K562 (cell line): Measurements from ENCODE around the gene WDR70. TPM values are rescaled to one million over a fixed set of nuclear protein-coding genes. Genes with fewer than 3 reads are reported as not detected.

Source experiments
- BDP1 ChIP-seq: IDR thresholded peaks from 3 replicates; pipeline ENCODE4 v1.6.1; 2011; ENCODE audit not compliant: insufficient read length, insufficient read depth
- BMI1 ChIP-seq: fragments of 150-350 bp; IDR thresholded peaks from 2 replicates; pipeline ENCODE4 v1.6.1; 2014; ENCODE audit warnings: low read length
- CXXC5 ChIP-seq: fragments of 250-450 bp; sonication (Bioruptor Pico); IDR thresholded peaks from 2 replicates; pipeline ENCODE4 v1.8.0; 2022; ENCODE audit warnings: inconsistent platforms, mild to moderate bottlenecking, moderate library complexity
- DPF2 ChIP-seq: fragments of 450-650 bp; IDR thresholded peaks from 2 replicates; pipeline ENCODE4 v1.6.1; 2016
- E2F8 ChIP-seq: fragments of 450-650 bp; IDR thresholded peaks from 2 replicates; pipeline ENCODE4 v1.7.1; 2018; ENCODE audit warnings: mild to moderate bottlenecking, low read depth; ENCODE audit not compliant: partially characterized antibody
- L3MBTL2 ChIP-seq: fragments of 450-650 bp; IDR thresholded peaks from 2 replicates; pipeline ENCODE4 v1.6.1; 2016; ENCODE audit warnings: mild to moderate bottlenecking, moderate library complexity
- NCOA1 ChIP-seq: fragments of 450-650 bp; IDR thresholded peaks from 2 replicates; pipeline ENCODE4 v1.6.1; 2016; ENCODE audit warnings: low read depth
- NFXL1 ChIP-seq: fragments of 450-650 bp; formaldehyde crosslinking; IDR thresholded peaks from 2 replicates; pipeline ENCODE4 v1.4.0; 2021; ENCODE audit warnings: mild to moderate bottlenecking
- RBFOX2 ChIP-seq: fragments of 200-400 bp; formaldehyde crosslinking; IDR thresholded peaks from 2 replicates; pipeline ENCODE4 v1.6.1; 2017; ENCODE audit warnings: low read depth, mild to moderate bottlenecking, low read length, moderate library complexity
- RCOR1 ChIP-seq, 2 experiments: IDR thresholded peaks; 2 replicates each; pipeline ENCODE4 v1.6.1; 2012; ENCODE audit warnings: low read depth in 2 of 2, low read length in 2 of 2, borderline replicate concordance in 1 of 2, improper control_type of control experiment in 1 of 2
- TAL1 ChIP-seq: fragments of 450-650 bp; IDR thresholded peaks from 2 replicates; pipeline ENCODE4 v1.6.1; 2016; ENCODE audit warnings: mild to moderate bottlenecking
- UBTF ChIP-seq, 2 experiments: IDR thresholded peaks; 2 replicates each; pipeline ENCODE4 v1.6.1; 2012; ENCODE audit warnings: improper control_type of control experiment in 2 of 2, low read depth in 2 of 2, low read length in 2 of 2, borderline replicate concordance in 1 of 2
- ZMIZ1 ChIP-seq, 2 experiments: fragments of 150-350 bp in 1 of 2; IDR thresholded peaks; 2 replicates each; pipeline ENCODE4 v1.6.1; 2012 to 2016; ENCODE audit warnings: low read depth in 2 of 2, low read length in 2 of 2, mild to moderate bottlenecking in 1 of 2, moderate library complexity in 1 of 2
- ZNF609 ChIP-seq: sonication (generic); formaldehyde crosslinking; IDR thresholded peaks from 2 replicates; pipeline ENCODE4 v1.8.1; 2023; ENCODE audit warnings: missing genetic modification reagents, mild to moderate bottlenecking, borderline replicate concordance
- polyA plus RNA-seq, 8 experiments: library from polyadenylated mRNA; depleted of rRNA in 4 of 8; stranded (reverse) in 5 of 8; unstranded in 3 of 8; fragments of >200 nt; fragmentation: Nextera tagmentation in 2 of 8; fragmentation: Illumina TruSeq in 1 of 8; extraction: Ambion mirVana in 2 of 8; extraction: Trizol in 1 of 8; gene quantifications; 2 replicates each; pipeline versions ENCODE4 v1.2.1 to v1.2.3, GENCODE V29; 2011 to 2014; ENCODE audit warnings: inconsistent platforms in 1 of 8, missing spikeins in 1 of 8
- total RNA-seq, 7 experiments: library from RNA; depleted of rRNA in 6 of 7; stranded (reverse); fragments of >200 nt in 6 of 7; fragmentation: Illumina TruSeq in 2 of 7; extraction: Trizol in 2 of 7; gene quantifications; 2 replicates each; pipeline versions ENCODE4 v1.2.1 to v1.2.3, GENCODE V29; 2011 to 2021; ENCODE audit warnings: low replicate concordance in 1 of 7

The WDR70 gene
- total and polyA plus RNA-seq, 9 of the 15 experiments (the other 6 are each of a cell fraction or from before 2014, with no cell fraction given), result 16.8 to 46.6 (median 38.8) TPM

GRCh38 chr5:37668524-37669047 is 289.5 kb downstream of the WDR70 start (continued):
- TF ChIP-seq ZNF609 (CRISPR knock-in tag) (no peak), DPF2 (peak; percentile 85; the same call in 1 of the 2 replicates), TAL1 (peak; percentile 49), UBTF (IDR thresholded peaks at IDR 0.05; ENCODE audit: borderline replicate concordance in 1 of 2, low read depth in 2 of 2, low read length in 2 of 2) (no peak), L3MBTL2 (0 out of 2 replicates have a peak, but pooled peaks have one; percentile 36), CXXC5 (CRISPR knock-in tag) (peak; percentile 30; the same call in 1 of the 2 replicates), RCOR1 (IDR thresholded peaks at IDR 0.05; ENCODE audit: borderline replicate concordance in 1 of 2, low read depth in 2 of 2, low read length in 2 of 2) (0 out of 4 replicates have a peak, but pooled peaks of 1 of the 2 experiments have one; percentile 48), BMI1 (no peak), ZMIZ1 (IDR thresholded peaks at IDR 0.05; ENCODE audit: low read depth in 2 of 2, low read length in 2 of 2) (0 out of 4 replicates have a peak, but pooled peaks of 1 of the 2 experiments have one; percentile 36), BDP1 (no peak), RBFOX2 (no peak), NCOA1 (0 out of 2 replicates have a peak, but pooled peaks have one; percentile 49), NFXL1 (CRISPR knock-in tag) (no peak), E2F8 (no peak)
